ENCODE results near the gene GNG7.

GRCh38 chr19:2612619-2613249 is 89.8 kb downstream of the GNG7 start:
- no peak for TF ChIP-seq CTCF (conservative IDR thresholded peaks at IDR 0.05; ENCODE audit: low read length)
- no peak for TF ChIP-seq EZH2phosphoT487 (IDR thresholded peaks at IDR 0.05; ENCODE audit: borderline replicate concordance)
